Hematopoietic multipotent progenitor cell (in vitro differentiated cells): ENCODE data around the gene PRAC2. TPM values are rescaled to one million over a fixed set of nuclear protein-coding genes. Genes with fewer than 3 reads are reported as not detected.
A peak's percentile ranks its signal among the peaks of the same experiment; 100 is the strongest.

Experiments used
- DNase-seq, 3 donors: peaks; one replicate each; pipeline ENCODE4 v3.0.0-alpha.2; 2011 to 2015; ENCODE audit warnings: low read depth in 2 of 3, low spot score in 2 of 3
- small RNA-seq: library from RNA; depleted of rRNA; stranded (forward); fragments of <200 nt; gene quantifications from one replicate; pipeline ENCODE3, GENCODE V24; 2012
- total RNA-seq: library from RNA; depleted of rRNA; stranded (reverse); fragments of >200 nt; gene quantifications from one replicate; pipeline ENCODE4 v1.2.3, GENCODE V29; 2012

The PRAC2 gene
- total RNA-seq, 1 donor: not detected

DNA sequence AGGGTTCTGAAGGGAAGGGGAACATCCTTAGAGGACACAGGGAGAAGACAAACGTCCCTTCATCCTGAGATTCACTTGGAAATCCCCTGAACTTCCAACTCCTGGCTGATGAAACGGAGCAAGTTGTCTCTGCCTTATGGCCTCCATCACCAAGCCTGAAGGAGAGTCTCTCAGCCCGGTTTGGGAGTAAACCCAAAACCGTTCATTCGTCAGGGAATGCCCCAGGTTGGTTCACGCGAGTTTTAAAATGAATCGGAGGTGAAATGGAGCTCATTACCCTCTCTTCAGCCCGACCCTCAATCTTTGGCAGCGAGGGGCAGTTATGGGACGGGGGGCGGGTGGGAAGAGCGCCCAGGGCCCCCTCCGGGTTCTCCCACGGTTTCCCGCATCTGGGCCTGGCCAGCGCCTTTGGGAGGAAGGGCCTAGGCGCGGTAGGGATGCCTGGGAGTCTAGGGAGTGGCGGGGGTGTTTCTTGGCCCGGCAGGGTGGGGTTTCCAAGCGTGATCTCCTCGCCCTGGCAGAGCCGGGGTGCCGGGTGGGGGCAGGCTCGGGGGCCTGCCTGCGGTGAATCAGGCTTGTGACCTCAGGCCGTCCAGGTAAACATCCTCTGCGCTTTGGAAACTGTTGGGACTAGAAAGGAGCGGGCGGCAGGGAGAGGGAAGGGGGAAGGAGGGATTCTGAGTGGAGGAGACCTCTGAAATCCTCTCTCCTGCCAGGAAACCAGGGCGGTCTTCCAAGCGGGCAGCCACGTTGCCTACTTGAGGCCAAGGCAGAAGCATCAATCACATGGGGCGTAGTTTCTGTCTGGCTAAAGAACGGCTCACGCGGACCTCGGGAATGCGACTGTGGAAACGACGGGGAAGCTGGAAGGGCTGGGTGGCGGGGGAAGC lies 29.7 kb downstream of the PRAC2 start:
- DNase-seq: no peak

DNA sequence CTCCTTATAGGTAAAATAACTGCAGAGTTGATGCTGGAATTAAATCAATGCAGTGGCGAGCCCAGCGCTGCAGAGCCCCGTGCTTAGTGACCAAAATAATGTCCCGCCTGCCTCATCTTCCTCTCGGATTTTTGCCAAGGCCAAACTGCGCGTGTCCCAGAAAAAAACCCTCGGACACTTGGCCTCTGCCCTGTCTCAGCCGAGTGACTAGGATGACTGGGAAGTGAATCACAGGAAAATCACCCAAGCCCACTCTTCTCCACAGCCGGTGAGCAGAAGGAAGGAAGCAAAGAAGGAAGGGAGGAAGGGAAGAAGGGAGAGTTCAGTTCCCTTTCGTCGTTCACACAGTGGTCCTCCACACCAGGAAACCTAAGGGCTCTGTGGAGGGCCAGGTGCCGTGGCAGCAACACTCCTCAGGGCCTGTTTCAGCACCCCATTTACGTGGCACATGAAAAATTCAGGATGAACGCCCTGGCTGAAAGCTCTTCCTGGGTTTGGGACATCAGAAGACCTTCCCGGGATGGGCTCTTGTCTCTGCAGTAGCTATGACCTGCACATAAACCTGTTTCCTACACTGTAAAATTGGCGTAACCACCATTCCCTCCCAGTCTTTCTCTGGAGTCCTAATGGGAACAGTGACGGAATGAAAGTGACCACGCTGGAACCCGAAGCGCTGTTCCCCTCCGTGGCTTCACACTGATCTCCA lies 31.0 kb downstream of the PRAC2 start:
- no peak for DNase-seq

- DNase-seq: no peak
Observed at GRCh38 chr17:48754500-48755261, 31.7 kb downstream of the PRAC2 start.

DNA sequence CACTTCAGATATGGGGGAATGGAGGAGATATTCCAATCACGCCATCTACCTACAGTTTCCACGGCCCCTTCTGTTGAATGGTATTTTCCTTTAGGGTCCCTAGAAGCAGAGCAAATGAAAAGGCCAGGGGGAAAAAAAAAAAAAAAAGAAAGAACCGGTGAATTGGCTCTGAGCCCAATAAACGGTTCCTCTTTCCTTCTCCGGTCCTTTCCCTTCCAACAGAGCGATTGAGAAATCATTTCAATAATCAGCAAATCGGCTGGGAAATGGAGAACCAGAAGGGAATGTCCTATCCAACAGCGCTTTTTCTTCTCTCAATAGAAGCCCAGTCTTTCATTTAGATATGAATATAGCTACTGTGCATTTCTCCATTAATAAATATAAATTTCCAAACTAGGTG lies 32.4 kb downstream of the PRAC2 start:
- peak in 2 of 3 donors; percentile 38 to 59 for DNase-seq

DNA sequence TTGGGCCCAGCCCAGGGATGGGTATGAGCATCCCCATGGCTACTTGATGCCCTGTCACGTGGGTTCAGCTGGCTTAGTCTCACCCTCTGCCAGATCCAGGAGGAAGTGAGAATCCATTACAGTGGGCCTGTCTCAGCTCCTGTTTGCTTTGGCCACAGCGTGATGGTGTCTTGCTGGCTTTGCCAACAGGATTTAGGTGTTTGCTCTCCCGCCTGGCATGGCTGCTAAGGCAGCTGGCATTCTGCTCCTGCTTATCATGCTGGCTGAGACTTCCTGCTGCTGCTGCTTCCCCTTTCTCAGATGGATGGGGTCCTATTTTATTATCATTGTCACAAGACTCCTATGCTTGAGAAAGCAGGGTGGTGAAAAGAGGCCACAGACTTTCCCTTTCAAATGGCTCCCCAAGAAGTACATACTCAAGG lies 33.9 kb downstream of the PRAC2 start:
- DNase-seq: peak in 2 of 3 donors; percentile 52 to 68

- DNase-seq: no peak
Observed at GRCh38 chr17:48757524-48757961, 34.6 kb downstream of the PRAC2 start.

GRCh38 chr17:48759288-48759687 lies 36.3 kb downstream of the PRAC2 start:
- DNase-seq: no peak

GRCh38 chr17:48760411-48760810 lies 37.4 kb downstream of the PRAC2 start:
- no peak for DNase-seq

GRCh38 chr17:48761114-48761513 lies 38.1 kb downstream of the PRAC2 start:
- DNase-seq: no peak

DNA sequence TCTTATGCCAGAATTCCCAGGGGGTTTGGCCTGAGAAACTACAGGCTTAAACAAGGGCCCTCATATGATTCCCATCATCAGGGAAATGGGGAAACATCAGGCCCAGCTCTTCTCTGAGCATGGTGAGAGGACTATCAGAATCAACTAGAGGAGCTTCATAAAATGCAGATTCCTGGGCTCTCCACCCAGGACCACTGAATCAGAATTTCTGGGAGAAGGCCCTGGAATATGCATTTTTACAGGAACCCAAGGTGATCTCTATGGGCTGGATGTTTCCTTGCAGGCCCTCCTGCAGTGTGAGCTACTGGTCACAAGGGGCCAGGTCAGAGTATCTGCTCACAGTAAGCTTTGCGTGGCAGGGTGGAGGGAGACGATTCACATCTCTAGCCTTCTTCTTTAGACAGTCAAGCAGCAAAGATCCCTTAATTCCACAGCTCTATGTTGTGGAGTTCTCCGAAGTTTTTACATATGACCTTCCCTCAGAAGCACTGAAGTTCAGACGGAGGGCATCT lies 44.3 kb downstream of the PRAC2 start:
- no peak for DNase-seq

DNA sequence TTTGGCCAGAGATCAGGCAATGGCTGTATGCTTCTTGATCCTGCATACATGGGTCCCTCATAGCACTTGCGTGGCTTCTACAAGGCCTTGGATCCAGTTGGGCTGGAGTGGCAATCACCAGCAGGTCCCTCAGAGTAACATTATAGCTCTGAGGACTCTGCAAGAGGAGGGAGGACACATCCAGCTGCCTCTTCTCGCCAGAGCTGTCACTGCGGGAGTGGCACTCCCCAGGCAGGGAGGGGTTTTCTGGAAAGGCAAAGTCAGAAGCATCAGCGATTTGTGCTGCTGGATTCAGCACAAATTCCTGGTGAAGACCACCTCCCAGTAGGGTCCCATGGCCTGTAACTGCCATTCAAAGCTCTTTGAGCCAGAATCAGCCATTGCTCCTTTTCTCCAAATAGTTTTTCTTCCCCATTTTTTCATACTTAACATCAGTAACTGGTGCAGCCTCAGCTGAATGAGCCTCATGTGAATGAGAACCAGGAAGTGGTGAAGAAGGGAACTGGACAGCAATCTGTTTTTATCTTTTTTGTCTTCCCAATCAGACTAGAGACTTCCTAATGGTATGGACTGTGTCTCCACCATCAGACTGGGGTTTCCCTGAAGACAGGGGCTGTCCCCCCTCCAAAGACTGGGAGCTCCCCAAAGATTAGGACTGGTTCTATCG lies 46.2 kb downstream of the PRAC2 start:
- no peak for DNase-seq

GRCh38 chr17:48770954-48771353 lies 48.0 kb downstream of the PRAC2 start:
- DNase-seq: no peak

GRCh38 chr17:48773245-48773644 lies 50.3 kb downstream of the PRAC2 start:
- no peak for DNase-seq

Small RNAs within 50 kb of the gene (small RNA-seq; reads per million reads assigned to genes)
- not detected for gene AC091179.2
- gene COX6B1P2: not detected
- not detected for gene MIR3185
- not detected for gene RF02132
- gene RF02133: not detected
- not detected for gene RN7SL125P

Other genes with a start within 250 kb of the PRAC2 start
- gene HOXB1, start 192.2 kb upstream of the PRAC2 start, total RNA-seq: not detected
- 10.8 TPM for gene HOXB2, start 178.1 kb upstream of the PRAC2 start, total RNA-seq
- 6.5 TPM for gene HOXB4, start 144.8 kb upstream of the PRAC2 start, total RNA-seq
- 20.5 TPM for gene HOXB3, start 132.9 kb upstream of the PRAC2 start, total RNA-seq
- gene HOXB5, start 129.4 kb upstream of the PRAC2 start, total RNA-seq: 0.54 TPM
- 7.3 TPM for gene HOXB6, start 118.2 kb upstream of the PRAC2 start, total RNA-seq
- 0.54 TPM for gene HOXB7, start 112.2 kb upstream of the PRAC2 start, total RNA-seq
- gene HOXB8, start 107.9 kb upstream of the PRAC2 start, total RNA-seq: not detected
- gene HOXB9, start 96.8 kb upstream of the PRAC2 start, total RNA-seq: under 0.01 TPM
- gene PRAC1, start 667 bp upstream of the PRAC2 start, total RNA-seq: not detected
- not detected for gene HOXB13, start 5.6 kb downstream of the PRAC2 start, total RNA-seq
- gene TTLL6, start 94.0 kb downstream of the PRAC2 start, total RNA-seq: 1.1 TPM
- gene CALCOCO2, start 107.8 kb downstream of the PRAC2 start, total RNA-seq: 75.7 TPM
- 47.7 TPM for gene ATP5MC1, start 169.6 kb downstream of the PRAC2 start, total RNA-seq
- 59.2 TPM for gene UBE2Z, start 185.2 kb downstream of the PRAC2 start, total RNA-seq
- 43.4 TPM for gene SNF8, start 221.7 kb downstream of the PRAC2 start, total RNA-seq
- not detected for gene GIP, start 245.4 kb downstream of the PRAC2 start, total RNA-seq